ENCODE measurements around the gene GIT1. TPM values are rescaled to one million over a fixed set of nuclear protein-coding genes. Genes with fewer than 3 reads are reported as not detected.
A peak's percentile ranks its signal among the peaks of the same experiment; 100 is the strongest.

The GIT1 gene
- total and polyA plus RNA-seq, 12 donors: 13.7 to 51.6 (median 31.7) TPM

DNA sequence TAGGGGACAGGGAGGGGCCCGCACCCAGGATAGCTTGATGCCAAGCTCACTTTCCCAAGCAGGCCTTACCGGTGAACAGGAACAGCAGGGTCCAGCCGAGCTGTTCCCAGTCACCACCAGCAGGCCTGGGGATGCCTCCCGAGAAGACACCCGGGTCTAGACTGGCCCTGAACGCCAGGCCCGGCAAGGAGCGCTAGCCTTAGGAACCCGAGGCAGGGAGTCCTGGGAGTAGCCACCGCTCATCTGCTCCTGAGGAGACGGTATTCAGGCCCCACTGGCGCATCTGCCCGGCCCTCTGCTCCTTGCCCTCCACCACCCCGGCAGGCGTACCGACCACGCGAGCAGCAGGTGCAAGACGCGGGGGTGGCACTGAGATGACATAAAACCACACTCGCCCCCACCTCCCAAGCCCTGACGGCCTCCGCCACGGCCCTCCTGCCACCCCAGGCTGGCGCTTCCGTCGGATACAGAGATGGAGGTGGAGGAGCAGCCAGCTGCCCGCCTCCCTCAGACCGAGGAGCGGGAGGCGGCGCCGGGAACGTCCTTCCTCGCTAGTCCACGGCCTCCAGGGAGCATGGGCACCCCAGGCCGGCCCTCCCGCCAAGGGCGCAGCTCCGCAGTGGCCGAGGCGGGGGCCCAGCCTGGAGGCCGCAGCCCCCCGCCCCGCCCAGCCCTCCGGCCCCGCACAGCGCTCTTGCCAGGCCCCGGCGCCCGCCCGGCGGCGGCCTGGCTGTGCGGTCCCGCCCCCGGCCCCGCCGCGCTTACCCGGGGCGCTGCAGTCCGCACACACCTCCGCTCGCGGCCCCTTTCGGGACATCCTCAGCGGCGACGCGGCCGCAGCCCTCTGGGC lies 661 bp downstream of the GIT1 start:
- H3K9me3 ChIP-seq (replicated peaks in 1 of 3): no peaks in the 10 kb centered on the region
- no peaks in the 10 kb centered on the region for H3K27me3 ChIP-seq
- 0 to 1% (median 0%) methylated on average over 20 to 72 of the region's 72 CpGs for WGBS, 4 donors
- H3K27ac ChIP-seq: peak overlapping the region in 4 of 5 donors; percentile 60 to 89 (median 66)
- peak in 4 of 7 donors; percentile 40 to 49 (median 43) for DNase-seq
- intact Hi-C loops (cut with DNase I): no loop called here
- no peaks in the 10 kb centered on the region for H3K36me3 ChIP-seq (replicated peaks in 1 of 2)
- peak overlapping the region; percentile 34 to 87 (median 69) for H3K4me3 ChIP-seq
- H3K4me1 ChIP-seq (replicated peaks in 1 of 2): peaks cover 44 to 53% of the 10 kb centered on the region in 2 donors
- TF ChIP-seq, protein P1, sequence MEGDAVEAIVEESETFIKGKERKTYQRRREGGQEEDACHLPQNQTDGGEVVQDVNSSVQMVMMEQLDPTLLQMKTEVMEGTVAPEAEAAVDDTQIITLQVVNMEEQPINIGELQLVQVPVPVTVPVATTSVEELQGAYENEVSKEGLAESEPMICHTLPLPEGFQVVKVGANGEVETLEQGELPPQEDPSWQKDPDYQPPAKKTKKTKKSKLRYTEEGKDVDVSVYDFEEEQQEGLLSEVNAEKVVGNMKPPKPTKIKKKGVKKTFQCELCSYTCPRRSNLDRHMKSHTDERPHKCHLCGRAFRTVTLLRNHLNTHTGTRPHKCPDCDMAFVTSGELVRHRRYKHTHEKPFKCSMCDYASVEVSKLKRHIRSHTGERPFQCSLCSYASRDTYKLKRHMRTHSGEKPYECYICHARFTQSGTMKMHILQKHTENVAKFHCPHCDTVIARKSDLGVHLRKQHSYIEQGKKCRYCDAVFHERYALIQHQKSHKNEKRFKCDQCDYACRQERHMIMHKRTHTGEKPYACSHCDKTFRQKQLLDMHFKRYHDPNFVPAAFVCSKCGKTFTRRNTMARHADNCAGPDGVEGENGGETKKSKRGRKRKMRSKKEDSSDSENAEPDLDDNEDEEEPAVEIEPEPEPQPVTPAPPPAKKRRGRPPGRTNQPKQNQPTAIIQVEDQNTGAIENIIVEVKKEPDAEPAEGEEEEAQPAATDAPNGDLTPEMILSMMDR (IDR thresholded peaks at IDR 0.05): peak in 2 of 6 experiments; percentile 6 to 9
- no peak for TF ChIP-seq POLR2A (IDR thresholded peaks at IDR 0.05)

DNA sequence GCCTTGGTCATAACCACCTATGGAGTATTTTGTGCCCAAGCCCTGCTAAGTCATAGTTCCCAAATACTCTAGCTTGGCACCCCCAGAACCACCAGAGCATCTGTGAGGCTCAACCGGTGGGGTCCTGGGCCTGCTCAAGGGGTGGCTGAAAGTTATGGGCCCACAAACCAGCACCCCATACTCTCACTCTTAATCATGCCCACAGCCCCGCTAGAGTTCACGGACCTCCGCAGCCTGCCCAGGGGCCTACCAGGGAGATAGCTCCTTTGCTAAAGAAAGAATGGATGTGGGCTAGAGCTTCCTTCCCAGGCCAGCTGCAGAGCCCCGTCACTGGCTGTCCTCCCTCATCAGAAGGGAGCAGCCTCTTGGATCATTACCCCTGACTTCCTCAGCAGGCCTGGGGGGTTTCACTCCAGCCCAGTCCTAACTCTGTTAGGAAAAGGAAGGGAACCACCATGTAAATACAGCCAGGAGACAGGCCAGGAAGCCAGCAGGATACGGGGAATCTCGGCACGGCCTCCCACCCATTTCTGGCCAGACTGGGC lies 1.4 kb downstream of the GIT1 start:
- intact Hi-C loops (cut with DNase I): no loop called here
- TF ChIP-seq POLR2A (IDR thresholded peaks at IDR 0.05): no peak
- TF ChIP-seq, protein P1 (IDR thresholded peaks at IDR 0.05): no peak
- peaks cover 0 to 2% of the 10 kb centered on the region in 2 donors for H3K36me3 ChIP-seq (replicated peaks in 1 of 2)
- 33 to 44% (median 36%) methylated on average over 4 to 8 of the region's 8 CpGs for WGBS, 4 donors
- no peaks in the 10 kb centered on the region for H3K9me3 ChIP-seq (replicated peaks in 1 of 3)
- peaks cover 41 to 50% of the 10 kb centered on the region in 2 donors for H3K4me1 ChIP-seq (replicated peaks in 1 of 2)
- H3K27me3 ChIP-seq: no peaks in the 10 kb centered on the region
- peak overlapping the region in 2 of 4 donors; percentile 80 to 87 for H3K4me3 ChIP-seq
- DNase-seq: peak in 1 of 7 donors; percentile 18
- H3K27ac ChIP-seq: peak overlapping the region in 4 of 5 donors; percentile 60 to 89 (median 66)

DNA sequence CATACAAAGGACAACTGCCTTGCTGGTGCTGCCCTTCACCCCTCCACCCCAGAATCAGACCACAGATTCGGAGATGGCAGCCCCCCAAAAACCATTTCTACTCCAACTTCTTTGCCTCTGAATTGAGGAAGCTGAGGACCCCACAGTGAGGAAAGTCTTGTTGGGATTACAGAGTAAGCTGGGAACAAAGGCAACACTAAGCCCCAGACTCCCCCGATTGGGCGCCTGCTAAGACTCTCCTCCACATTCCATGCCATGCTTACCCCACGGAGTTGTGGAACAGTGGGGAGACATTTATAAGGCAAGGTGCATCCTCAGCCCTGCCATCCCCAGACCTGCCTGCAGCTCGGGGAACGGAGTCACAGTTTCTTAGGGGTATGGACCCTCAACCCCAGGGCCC lies 1.9 kb downstream of the GIT1 start:
- Histone ChIP-seq H3K4me1 (replicated peaks in 1 of 2) (peaks cover 38 to 47% of the 10 kb centered on the region in 2 donors), H3K27me3 (no peaks in the 10 kb centered on the region), H3K27ac (peak overlapping the region in 1 of 5 donors; percentile 89), H3K36me3 (replicated peaks in 1 of 2) (peaks cover 0 to 7% of the 10 kb centered on the region in 2 donors), H3K9me3 (replicated peaks in 1 of 3) (no peaks in the 10 kb centered on the region), H3K4me3 (peak overlapping the region in 1 of 4 donors; percentile 87)
- intact Hi-C loops (cut with DNase I): no loop called here
- WGBS, 4 donors: 82 to 88% (median 88%) methylated on average over 4 to 6 of the region's 6 CpGs
- TF ChIP-seq, protein P1 (IDR thresholded peaks at IDR 0.05): no peak
- no peak for TF ChIP-seq POLR2A (IDR thresholded peaks at IDR 0.05)
- DNase-seq: peak in 2 of 7 donors; percentile 18 to 20

DNA sequence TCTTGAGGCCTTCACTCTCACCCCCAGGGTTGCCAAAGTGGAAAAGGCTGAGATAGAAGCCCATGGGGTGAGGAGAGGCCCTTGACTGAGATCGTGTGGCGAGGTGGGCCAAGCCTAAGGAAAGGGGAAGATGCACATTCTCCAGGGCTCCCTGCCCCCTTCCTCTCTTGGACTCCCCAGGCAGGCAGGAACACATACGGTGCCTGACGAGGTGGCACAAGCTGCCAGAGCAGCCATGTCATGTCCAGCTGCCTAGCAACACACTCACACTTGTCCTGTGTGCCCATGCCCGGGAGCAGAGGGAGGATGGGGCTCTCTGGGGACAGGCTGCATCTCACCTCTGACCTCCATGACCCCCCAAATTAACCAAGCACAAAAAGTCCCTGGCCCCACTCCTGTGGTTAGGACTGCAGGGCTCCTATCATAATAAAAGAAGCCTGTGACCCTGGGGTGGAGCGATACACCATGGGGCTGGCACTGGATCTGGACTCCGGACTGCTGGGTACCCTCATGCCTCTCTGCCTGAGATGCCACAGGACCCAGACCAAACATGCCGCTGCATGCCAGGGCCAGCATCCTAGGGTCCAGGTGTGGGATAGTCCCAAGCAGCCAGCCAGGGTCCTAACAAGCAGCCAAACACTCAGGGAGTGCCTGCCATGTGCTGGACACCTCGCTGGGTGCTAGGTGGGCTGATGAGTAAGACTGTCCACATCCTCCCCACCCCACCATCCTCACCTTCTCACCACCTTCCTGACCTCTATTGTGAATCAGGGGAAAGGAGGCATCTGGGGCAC lies 2.6 kb downstream of the GIT1 start:
- intact Hi-C loops (cut with DNase I): no loop called here
- Histone ChIP-seq H3K9me3 (replicated peaks in 1 of 3) (no peaks in the 10 kb centered on the region), H3K4me1 (replicated peaks in 1 of 2) (peaks cover 31 to 40% of the 10 kb centered on the region in 2 donors), H3K36me3 (replicated peaks in 1 of 2) (peaks cover 0 to 14% of the 10 kb centered on the region in 2 donors), H3K27ac (peak overlapping the region in 2 of 5 donors; percentile 5 to 52), H3K27me3 (no peaks in the 10 kb centered on the region), H3K4me3 (no peak overlapping the region)
- peak in 1 of 7 donors; percentile 19 for DNase-seq
- TF ChIP-seq POLR2A (IDR thresholded peaks at IDR 0.05): no peak
- TF ChIP-seq, protein P1 (IDR thresholded peaks at IDR 0.05): no peak
- WGBS, 4 donors: 68 to 76% (median 74%) methylated on average over 6 to 9 of the region's 9 CpGs

All from adrenal gland (tissue), 12 donors.